Embryonic facial prominence (tissue), 1 donor: ENCODE measurements around the gene STAMBP.

Experiments used
- DNase-seq: peaks from one replicate; pipeline ENCODE4 v3.0.0-alpha.2; 2016; ENCODE audit errors: extremely low spot score

Gene STAMBP

DNA sequence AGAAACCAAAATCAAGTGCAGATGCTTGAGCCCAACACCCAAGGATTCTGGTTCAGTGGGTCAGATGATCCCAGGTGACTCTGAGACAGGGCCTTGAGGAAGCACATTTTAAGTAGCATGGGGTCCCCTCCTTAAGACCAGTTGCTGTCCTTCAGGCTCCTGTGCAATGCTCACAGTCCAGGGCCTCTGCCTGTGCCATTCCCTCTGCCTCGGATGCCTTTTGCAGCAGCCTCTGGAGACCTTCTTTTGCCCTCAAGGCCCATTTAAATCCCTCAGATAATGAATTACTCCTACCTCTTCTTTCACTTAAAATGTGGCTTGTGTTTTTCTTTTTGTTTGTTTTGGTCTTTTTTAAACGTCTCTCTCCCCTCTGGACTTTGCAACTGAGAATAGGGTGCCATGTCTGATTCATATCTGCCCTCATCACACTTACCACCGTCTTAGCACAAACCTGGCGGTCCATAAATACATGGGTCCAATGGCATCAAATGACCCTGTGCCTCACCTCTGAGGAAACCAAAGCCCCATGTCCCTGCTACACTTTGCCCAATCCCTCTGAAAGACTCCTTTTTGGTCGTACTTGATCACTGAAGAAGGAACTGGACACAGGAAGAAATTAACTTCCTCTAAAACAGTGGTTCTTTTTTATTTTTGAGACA lies 78.2 kb downstream of the STAMBP start:
- DNase-seq: no peak

GRCh38 chr2:73907840-73908452 lies 79.2 kb downstream of the STAMBP start:
- no peak for DNase-seq

DNA sequence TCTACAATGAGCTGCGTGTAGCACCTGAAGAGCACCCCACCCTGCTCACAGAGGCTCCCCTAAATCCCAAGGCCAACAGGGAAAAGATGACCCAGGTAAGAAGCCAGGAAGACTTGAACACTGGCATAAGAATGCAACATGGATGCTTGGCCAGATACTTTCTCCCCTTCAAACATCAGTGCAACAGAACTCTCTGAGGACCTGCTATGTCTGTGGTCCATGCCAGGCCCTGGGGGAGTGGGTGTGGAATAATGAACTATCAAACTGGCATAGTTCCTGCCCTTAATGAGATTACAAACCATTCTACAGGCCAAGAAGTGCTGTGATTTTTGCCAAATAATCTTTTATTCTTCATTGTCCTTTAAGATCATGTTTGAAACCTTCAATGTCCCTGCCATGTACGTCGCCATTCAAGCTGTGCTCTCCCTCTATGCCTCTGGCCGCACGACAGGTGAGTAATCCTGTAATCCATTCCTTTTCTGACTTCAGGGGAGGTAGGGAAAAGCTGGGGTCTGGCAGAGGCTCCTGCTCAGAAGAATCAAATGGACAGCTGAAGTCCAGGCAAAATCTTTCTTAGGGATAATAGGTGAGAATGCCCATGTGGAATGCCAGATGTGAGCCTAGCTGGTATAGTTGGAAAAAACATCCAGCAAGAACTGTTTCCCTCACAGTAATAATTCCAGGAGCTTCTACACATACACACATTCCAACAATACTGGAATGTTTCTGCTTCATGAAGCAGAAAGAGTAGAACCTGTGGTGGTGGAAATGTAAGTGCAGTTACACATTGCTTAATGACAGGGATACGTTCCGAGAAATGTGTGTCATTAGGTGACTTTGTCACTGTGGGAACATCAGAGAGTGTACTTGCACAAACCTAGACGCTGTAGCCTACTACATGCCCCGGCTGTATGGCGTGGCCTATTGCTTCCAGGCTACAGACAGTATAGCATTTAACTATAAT lies 80.2 kb downstream of the STAMBP start:
- no peak for DNase-seq

- DNase-seq: no peak
Measured at GRCh38 chr2:73910873-73911547, 82.2 kb downstream of the STAMBP start.

- DNase-seq: no peak
Measured at GRCh38 chr2:73911548-73912208, 82.9 kb downstream of the STAMBP start.

GRCh38 chr2:73913414-73914054 lies 84.8 kb downstream of the STAMBP start:
- DNase-seq: no peak

GRCh38 chr2:73914667-73915066 lies 85.9 kb downstream of the STAMBP start:
- DNase-seq: no peak

- no peak for DNase-seq
Measured at GRCh38 chr2:73915437-73915993, 86.8 kb downstream of the STAMBP start.

DNA sequence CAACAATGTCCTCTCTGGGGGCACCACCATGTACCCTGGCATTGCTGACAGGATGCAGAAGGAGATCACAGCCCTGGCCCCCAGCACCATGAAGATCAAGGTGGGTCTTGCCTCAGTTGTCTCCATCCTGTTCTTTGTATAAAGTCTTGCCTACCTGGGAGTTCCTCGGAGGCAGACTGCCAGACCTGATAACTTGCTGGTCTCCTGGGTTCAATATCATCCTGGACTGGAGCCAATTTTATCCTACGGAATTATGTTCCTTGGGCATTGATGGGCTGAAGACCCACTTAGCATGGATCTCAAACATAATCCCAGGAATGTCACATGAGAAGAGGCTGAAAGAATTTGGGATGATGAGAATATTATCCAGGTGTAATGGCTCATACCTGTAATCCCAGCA lies 87.9 kb downstream of the STAMBP start:
- DNase-seq: no peak

- DNase-seq: no peak
Measured at GRCh38 chr2:73917296-73917695, 88.5 kb downstream of the STAMBP start.

DNA sequence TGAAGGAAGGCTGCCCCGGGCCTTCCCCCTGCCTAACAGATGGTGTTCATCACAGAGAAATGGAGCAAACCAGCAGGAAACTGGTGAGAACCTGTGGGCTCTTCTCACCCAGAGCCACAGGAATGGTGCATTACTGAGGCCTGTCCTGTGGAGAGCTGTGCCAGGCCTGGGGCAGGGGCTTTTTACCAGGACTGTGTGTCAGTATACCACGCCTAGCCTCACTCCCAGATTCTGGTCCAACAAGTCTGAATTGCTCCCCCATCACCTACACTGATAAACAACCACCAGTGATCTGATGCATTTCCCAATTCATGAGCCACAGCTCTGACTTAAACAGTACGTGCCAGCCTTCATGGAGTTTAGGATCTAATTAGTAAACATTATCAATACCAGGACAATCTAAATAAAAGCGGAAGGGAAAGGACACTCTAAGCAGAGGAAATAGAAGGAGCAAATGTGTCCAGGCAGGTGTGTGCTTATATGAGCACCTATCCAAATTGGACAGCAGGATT lies 89.0 kb downstream of the STAMBP start:
- no peak for DNase-seq

DNA sequence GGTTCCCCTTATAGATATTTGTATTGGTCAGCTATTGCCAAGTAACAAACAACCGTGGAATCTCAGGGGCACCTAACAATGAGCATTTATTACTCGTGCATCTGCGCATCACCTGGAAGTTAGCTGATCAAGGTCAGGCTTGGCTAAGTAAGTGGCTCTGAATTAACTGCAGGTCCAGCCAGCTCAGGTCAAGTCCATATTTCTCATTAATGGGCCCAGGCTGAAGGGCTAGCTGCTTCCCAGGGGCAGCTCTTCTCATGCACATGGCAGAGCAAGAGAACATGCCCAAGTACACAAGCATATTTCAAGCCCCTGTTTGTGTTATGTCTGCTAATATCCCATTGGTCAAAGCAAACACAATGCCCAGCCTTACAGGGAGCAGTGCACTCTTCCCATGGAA lies 90.1 kb downstream of the STAMBP start:
- no peak for DNase-seq

DNA sequence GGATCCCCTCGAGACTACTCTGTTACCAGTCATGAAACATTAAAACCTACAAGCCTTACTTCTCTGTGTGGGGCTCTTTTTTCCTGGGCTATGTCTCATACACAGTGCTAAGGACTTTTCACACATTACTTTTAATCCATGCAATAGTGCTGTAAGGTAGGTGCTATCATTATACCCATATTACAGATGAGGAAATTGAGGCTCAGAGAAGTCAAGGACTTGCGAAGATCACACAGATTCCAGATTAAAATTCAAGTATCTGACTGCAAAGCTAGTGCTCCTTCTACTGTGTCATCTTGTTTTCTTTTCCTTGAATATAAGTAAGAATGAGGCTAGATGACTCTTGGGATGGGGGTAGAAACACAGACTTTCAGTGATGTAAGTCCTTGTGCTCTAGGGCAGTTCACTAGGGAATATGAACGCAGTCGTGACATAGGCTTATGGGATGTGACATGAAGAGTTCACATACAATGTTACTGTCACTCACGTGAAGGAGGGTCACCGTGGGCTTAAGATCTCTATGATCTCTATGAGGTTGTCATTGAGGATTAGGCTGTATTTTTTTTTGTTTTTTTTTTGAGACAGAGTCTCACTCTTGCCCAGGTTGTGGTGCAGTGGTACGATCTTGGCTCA lies 91.0 kb downstream of the STAMBP start:
- no peak for DNase-seq

DNA sequence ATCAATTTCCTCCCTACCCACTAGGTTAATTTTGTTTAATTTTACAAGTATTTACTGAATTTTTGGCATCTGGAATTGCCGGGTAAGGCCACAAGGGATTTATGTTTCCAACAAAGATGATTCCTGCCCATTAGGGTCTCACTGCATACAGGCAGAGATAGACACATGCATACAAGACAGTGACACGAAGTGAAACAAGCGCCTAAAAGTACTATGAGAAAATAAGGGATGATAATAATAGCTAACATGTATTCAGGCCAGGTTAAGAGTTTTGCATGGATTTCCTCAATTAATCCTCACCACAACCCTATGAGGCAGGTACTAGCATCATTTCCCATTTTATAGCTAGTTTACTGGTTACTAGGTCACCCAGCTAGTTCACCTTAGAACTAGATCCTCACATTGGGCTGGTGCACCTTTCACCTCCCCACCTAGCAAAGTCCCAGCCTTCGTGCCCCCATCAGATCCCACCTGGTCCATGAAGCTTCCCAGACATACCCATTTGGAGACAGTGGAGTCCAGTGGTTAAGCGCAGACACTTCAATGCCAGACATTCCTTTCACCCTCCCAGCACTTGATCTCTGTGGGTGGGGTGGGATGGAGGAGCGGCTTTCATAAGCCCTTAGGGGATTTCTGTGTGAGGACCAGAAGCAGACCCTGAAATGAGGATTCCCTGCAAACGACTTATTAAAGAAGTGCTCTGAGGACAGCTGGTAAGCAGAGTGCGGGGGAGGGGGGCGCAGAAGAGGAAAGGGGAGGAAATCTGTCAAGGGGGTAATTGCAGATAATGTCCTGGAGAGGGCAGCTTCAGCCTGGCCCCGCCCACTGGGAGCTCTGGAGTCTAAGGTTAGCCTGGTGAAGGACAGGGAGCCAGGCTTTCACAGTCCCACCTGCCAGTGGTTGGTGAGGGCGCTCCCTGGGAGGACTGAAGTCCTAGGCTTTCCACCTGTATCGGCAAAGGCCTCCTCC lies 92.1 kb downstream of the STAMBP start:
- no peak for DNase-seq

GRCh38 chr2:73921581-73921980 lies 92.8 kb downstream of the STAMBP start:
- no peak for DNase-seq

DNA sequence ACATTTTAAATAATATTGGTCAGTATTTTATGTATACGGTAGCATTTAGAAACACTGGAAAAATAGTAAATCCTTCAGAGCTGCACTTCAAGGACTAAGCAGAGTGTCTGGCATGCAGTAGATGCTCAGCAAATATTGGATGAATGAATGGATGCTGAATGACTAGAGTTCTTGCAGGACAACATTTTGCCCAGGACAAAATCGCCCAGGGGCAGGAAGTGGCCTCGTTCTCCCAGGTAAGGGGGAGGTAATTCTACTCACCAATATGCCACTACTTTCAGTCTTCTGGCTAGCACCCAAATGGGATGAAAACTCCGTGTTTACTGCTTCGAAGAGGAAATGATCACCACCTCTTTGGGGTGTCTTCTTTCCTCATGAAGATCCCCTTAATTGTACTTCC lies 93.9 kb downstream of the STAMBP start:
- no peak for DNase-seq
